NCI-H2196 (cell line): Measurements from ENCODE around the gene FLVCR2.
"Not testable (repeated sequence)": the region's sequence is repeated elsewhere in the genome, so short reads cannot be mapped to it uniquely, and the experiment has no call there.

Experiments
- DNase-seq: peaks from one replicate; lab custom pipeline; 2025; ENCODE audit not compliant: unreplicated experiment; lab: John Stamatoyannopoulos, UW

FLVCR2 gene

DNA sequence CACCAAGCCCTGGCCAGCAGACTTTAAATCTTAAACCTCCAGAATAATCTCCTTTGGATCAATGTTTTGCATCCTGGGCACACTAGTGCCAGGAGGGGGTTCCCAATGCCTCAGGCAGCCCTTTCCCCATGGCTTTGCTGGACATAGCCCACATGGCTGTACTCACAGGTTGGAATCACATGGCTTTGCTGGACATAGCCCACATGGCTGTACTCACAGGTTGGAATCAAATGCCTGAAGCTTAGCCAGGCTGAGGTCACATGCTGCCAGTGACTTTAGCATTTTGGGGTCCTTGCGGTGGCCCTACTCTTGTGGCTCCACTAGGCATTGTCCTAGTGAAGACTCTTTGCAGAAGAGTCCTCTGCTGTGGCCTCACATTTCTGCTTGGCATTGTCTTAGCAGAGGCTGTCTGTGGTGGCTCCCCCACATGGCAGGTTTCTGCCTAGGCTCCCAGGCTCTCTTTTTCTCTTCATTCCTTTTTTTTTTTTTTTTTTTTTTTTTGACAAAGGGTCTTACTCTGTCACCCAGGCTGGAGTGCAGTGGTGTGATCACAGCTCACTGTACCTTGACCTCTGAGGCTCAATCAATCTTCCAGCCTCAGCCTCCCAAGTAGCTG, 13.0 kb downstream of the FLVCR2 start:
- DNase-seq: no peak

GRCh38 chr14:75591987-75592575, 13.7 kb downstream of the FLVCR2 start:
- DNase-seq: no peak

DNA sequence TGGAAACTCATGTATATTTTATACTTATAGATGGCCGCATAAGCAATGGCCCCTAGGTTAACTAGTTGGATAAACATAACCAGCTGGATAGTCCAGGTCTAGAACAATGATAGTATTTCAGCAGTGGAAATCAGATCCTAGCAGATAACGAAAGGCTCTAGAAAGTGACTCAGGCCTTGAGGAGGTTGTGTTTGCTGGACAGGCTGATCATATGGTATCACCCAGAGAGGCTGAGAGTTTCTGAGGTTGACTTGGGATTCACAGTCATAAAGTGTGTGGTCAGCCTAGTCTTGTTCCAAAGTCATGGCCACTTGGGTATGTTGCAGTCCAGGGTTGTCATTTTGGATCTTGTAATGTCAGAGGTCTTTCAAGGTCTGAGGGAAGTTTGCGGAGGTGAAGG, 16.8 kb downstream of the FLVCR2 start:
- DNase-seq: no peak

DNA sequence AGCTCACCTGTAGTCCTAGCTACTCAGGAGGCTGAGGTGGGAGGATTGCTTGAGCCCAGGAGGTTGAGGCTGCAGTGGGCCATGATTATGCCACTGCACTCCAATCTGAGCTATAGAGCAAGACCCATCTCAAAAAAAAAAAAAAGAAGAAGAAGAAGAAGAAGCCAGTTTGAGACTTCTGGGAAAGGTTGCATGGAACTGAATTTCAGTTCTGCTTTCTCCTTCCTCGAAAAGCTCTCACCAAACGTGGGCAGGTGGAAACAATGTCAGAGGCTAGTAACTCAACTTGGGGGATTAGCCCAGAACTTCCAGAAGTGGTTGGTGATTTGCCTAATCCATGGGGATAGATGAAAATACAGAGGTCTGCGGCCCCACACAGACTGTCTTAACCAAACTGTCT, 18.7 kb downstream of the FLVCR2 start:
- no peak for DNase-seq

DNA sequence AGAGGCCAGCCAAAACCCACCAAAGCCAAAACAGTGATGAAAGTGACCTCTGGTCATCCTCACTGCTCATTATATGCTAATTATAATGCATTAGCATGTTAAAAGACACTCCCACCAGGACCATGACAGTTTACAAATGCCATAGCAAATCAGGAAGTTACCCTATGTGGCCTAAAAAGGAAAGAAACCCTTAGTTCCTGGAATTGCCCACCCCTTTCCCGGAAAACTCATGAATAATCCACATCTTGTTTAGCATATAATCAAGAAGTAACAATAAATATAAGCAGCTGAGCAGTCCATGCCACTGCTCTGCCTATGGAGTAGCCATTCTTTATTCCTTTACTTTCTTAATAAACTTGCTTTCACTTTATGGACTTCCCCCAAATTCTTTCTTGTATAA, 21.7 kb downstream of the FLVCR2 start:
- DNase-seq: not testable (repeated sequence)

DNA sequence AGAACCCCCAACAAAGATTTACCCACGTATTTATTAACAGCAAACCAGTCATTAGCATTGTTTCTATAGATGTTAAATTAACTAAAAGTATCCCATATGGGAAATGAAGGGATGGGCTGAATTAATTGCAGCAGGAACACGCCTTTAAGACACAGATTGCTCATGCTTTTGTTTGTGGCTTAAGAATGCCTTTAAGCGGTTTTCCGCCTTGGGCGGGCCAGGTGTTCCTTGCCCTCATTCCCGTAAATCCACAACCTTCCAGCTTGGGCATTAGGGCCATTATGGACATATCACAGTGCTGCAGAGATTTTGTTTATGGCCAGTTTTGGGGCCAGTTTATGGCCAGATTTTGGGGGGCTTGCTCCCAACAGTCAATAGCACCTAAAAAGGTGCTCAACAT, 22.6 kb downstream of the FLVCR2 start:
- not testable (repeated sequence) for DNase-seq

- no peak for DNase-seq
Observed at GRCh38 chr14:75602503-75602902, 24.1 kb downstream of the FLVCR2 start.

- DNase-seq: no peak
Observed at GRCh38 chr14:75604979-75605851, 26.8 kb downstream of the FLVCR2 start.

GRCh38 chr14:75605916-75606315, 27.5 kb downstream of the FLVCR2 start:
- DNase-seq: no peak

- DNase-seq: no peak
Observed at GRCh38 chr14:75607044-75607443, 28.6 kb downstream of the FLVCR2 start.

DNA sequence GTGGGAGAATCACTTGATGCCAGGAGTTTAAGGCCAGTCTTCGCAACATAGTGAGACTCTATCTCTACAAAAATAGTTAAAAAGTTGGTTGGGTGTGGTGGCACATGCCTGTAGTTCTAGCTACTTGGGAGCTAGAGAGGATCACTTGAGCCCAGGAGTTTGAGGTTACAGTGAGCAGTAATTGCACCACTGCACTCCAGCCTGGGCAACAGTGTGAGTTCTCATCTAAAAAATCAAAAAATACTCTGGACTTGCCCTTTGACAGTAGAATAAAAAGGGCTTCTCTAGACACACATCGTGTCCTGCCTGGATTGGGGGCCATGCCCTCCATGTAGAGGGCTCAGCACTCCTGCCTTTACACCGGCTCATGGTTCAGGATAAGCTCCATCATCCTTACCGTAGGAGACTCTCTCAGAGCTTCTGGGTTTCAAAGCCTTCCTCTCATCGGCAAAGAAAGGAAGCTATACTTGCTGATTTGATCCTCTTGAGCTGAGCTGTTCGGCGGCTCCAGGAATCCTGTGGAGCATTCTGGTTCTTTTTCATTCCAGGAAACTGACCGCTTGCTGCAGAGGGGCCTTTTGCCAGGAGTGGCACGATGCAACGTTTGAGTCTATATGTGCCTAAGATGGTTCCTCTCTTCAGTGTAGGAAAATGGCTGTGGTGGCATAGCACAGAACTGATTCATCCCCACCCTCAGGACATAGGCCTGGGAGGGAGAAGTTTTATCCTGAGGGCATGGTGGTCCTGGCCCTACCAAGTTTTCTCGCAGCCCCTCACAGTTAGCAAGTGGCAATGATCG, 29.6 kb downstream of the FLVCR2 start:
- DNase-seq: no peak

DNA sequence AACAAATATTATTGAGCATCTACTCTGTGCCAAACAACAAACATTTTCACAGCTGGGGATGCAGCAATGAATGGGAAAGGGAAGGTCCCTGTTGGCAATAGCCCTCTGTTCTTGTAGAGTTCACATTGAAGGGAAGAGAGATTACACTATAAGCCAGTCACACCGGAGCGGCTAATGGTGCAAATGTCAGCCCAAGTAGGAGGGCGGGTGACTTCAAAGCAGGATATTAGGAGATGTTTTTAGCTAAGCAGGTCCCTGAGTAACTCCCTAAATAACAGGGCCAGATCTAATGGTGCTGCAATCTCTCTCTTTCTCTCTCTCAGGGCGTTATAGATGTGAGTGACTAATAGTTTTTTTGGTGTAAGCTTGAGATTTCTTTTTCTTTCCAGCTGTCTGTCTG, 30.7 kb downstream of the FLVCR2 start:
- no peak for DNase-seq

DNA sequence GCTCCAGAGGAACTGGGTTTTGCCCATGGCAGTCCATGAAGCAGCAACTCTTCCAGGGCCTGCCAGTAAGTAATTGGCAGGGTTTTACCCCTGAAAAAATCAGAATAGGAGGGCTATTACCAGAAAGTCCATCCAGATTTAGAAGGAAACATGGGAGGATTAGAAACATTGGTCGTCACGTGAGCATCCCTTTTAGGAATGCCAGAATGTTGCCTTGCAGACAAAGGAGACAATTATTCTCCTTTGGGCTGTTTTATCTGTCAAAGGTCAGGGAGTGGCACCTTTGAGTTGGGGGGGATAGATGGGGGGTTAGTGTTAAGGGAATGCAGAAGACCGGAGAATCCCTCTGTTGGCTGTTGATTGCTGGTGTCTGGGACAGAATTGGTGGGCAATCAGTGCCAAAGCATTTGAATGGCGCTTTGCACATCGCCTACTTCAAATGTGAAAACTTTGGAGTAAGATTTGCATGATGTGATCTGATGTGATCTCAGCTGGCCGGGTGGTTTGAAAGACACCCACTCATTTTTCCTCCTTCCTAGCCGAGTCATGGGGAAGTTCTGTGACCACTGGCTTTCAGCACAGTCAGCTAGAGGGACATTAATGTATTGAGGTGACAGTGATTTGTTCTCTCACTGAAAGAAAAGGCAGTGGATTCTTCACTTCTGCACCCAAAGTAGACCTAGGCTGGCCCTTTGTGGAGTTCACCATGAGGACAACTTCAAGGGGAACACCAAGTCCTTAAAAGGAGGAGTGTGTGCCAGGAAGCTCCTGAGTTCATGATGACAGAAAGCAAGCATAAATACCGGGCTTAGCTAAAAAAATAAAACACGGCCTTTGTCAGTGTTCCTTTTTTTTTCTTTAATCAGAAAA, 31.4 kb downstream of the FLVCR2 start:
- no peak for DNase-seq

DNA sequence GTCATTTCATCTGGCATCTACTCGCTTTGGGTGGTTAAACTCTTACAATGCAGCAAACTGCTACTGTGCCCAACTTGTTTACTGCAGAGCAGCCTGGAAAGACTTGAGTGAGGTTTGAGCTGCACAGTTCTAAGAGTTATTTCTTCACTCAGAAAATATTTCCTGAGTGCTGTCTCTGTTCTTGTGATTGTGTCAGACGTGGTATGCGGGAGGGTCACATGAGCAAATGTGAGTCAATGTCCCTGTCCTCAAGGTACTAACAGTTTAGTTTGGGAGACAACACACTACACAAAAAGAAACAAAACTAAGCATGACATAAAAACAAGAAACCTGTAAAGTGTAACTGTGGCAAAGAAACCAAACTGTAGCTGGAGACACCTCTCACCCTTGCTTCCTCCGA, 32.4 kb downstream of the FLVCR2 start:
- no peak for DNase-seq

DNA sequence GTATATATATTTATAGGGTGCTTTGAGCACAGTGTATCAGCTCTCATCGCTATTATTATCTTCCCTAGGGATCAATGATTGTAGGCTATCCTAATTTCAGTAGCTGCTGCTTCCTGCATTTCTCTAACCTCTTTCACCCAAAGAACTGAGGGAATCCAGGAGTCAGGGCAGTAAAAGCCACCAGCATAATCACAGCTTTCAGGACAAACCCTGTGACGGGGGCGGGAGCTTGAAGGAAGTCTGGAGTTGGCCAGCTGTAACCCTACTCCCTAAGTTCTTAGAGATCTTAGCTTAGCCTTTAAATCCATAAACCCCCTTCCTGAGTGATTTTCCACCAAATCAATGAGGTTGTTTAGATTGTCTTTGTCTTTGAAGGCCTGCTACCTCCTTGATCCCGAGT, 33.7 kb downstream of the FLVCR2 start:
- no peak for DNase-seq

DNA sequence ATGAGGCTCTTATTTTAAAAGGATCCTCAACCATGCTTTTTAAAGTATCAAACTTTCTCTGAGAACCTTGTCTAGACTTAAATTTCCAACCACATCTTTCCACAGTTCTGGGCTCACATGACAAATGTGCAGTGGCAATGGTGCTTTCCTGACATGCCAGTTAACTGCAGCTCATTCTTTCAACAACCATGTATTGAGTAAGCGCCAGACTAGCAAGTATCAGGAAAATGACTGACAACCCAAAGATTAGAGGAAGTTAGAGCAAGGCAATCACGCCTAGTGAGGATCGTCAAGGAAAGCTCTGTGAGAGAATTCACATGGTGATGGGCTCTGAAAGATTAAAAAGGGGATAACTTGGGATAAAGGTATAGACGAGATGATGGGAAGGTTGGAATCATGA, 35.8 kb downstream of the FLVCR2 start:
- no peak for DNase-seq

DNA sequence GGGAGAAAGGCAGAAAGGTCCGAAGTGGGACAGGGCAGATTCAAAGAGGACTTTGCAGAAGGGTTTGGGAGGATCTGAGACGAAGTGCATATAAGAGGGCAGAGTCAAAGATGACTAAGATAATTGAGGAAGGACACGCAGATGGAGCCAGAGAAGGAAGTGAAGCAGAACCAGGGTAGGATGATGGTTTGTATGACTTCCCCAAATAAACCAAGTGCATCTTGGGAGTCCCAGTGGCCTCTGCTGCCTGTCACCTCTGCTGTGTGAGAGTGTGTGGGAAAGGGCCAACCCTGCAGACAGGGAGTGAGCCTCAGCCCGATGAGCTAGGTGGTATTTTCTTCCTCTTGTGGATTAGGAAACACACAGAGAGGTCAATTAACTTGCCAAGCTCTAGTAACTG, 36.8 kb downstream of the FLVCR2 start:
- no peak for DNase-seq

GRCh38 chr14:75619548-75619947, 41.1 kb downstream of the FLVCR2 start:
- no peak for DNase-seq

DNA sequence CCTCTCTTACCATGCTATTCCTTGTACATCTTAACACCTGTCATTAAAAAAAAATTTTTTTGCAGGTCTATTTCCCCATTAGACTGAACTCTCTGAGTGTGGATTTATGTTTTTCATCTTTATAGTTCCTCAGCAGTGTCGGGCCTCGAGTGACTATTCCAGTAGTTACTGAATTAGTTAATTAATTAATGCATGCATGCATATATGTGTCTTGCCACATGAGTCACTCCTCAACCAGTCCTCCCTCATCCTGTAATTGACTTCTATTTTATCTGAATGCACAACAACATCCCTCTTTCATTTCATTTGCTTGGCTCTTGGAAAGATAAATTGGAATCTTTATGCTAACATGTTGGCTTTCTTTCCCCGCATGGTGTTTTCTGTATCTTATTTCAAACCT, 46.6 kb downstream of the FLVCR2 start:
- DNase-seq: no peak

DNA sequence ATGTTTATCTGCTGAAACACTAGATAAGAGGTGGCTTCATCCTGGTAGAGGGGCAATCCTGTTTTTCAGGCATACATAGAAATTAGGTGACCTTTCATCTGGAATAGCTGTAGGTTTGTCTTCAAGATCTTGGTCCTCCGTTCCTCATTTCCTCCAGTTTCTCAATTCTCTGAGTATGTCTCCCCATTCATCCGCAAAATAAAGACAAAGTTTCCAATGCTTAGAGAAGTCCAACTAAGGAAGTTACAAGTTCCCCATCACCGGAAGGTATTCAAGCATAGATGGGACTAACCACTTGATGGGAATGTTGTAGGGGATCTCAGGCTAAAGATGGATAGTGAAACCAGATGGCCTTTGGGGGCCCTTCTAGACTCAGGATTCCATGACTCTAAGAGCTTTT, 48.0 kb downstream of the FLVCR2 start:
- DNase-seq: no peak

DNA sequence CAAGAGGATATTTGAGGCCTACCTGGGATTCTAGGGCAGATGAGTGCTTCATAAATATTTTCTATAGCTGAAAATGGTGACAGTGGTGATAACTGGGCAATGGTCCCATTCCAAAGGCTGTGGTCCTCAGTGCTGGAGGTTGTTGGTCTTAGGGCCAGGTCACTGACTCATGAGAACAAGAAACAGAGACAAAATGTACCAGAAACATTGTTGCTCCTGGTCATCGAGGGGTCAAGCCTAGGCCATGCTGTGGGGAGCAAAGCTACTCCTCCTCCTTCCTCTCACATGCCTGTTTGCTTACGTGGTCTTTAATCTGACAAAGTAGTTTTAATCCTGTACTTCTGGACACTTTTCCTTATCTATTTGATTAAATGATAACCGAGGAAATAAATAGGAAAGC, 48.4 kb downstream of the FLVCR2 start:
- DNase-seq: no peak
